ENCODE measurements around the gene MED10.

DNA sequence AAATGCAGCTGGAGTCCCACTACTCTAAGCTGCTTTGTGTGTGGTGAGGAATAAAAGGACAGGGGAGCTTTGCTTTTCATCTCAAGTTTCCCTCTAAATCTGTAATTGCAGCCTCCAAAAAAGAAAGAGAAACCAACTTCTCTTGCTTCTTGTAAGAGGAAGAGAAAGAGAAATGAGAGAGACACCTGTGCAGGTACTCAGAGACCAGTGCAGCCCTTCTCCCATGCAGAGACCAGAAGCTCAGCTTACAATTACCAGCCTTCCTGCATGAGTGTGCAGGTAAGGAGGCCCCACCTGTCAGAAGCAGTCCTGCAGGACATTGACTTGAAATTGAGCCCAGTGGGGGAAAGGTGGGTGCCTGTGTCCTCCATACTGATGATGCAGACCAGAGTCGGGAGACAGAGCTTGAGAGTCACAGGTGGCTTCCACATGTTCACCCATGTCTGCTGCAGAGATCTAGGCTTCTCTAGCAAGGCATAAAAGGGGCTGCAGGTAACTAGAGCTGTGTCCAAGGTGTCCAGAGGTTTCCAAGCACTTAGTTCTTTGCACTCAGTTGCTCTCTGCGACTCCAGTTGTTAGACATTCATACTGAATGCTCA, 15.3 kb upstream of the MED10 start:
- TF ChIP-seq, protein P1, sequence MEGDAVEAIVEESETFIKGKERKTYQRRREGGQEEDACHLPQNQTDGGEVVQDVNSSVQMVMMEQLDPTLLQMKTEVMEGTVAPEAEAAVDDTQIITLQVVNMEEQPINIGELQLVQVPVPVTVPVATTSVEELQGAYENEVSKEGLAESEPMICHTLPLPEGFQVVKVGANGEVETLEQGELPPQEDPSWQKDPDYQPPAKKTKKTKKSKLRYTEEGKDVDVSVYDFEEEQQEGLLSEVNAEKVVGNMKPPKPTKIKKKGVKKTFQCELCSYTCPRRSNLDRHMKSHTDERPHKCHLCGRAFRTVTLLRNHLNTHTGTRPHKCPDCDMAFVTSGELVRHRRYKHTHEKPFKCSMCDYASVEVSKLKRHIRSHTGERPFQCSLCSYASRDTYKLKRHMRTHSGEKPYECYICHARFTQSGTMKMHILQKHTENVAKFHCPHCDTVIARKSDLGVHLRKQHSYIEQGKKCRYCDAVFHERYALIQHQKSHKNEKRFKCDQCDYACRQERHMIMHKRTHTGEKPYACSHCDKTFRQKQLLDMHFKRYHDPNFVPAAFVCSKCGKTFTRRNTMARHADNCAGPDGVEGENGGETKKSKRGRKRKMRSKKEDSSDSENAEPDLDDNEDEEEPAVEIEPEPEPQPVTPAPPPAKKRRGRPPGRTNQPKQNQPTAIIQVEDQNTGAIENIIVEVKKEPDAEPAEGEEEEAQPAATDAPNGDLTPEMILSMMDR (conservative IDR thresholded peaks at IDR 0.05), result no peak
- TF ChIP-seq ZFX (IDR thresholded peaks at IDR 0.05), result no peak
